Measurements from ENCODE around the gene UBAP1.

UBAP1 gene

GRCh38 chr9:34267660-34268059 lies 88.8 kb downstream of the UBAP1 start:
- no peak overlapping the region for H3K27ac ChIP-seq (replicated peaks)
- no peak for DNase-seq (ENCODE audit: low read depth in 1 of 2, low spot score in 1 of 2)
- no peak for TF ChIP-seq REST (IDR thresholded peaks at IDR 0.05; ENCODE audit: insufficient replicate concordance, low read depth)
- TF ChIP-seq GABPA (IDR thresholded peaks at IDR 0.05; ENCODE audit: low read depth) = no peak
- TF ChIP-seq POLR2AphosphoS5 (IDR thresholded peaks at IDR 0.05; ENCODE audit: low read depth) = no peak
- TF ChIP-seq CTCF (IDR thresholded peaks at IDR 0.05; ENCODE audit: insufficient read depth, low read length) = no peak
- TF ChIP-seq SPI1 (IDR thresholded peaks at IDR 0.05; ENCODE audit: borderline replicate concordance, low read depth) = no peak

GRCh38 chr9:34271265-34272006 lies 92.6 kb downstream of the UBAP1 start:
- no peak for DNase-seq (ENCODE audit: low read depth in 1 of 2, low spot score in 1 of 2)

More at GRCh38 chr9:34267660-34268059, 88.8 kb downstream of the UBAP1 start:
- Histone ChIP-seq H3K4me3 (replicated peaks; ENCODE audit: insufficient read depth, low read length) (no peak overlapping the region), H3K27me3 (ENCODE audit: insufficient read depth, poor library complexity, severe bottlenecking) (no peaks in the 10 kb centered on the region)

More at GRCh38 chr9:34271265-34272006, 92.6 kb downstream of the UBAP1 start:
- H3K27ac ChIP-seq (replicated peaks) = no peak overlapping the region
- H3K27me3 ChIP-seq (ENCODE audit: insufficient read depth, poor library complexity, severe bottlenecking) = no peaks in the 10 kb centered on the region
- H3K4me3 ChIP-seq (replicated peaks; ENCODE audit: insufficient read depth, low read length) = no peak overlapping the region
- TF ChIP-seq POLR2AphosphoS5 (IDR thresholded peaks at IDR 0.05; ENCODE audit: low read depth) = no peak
- no peak for TF ChIP-seq SPI1 (IDR thresholded peaks at IDR 0.05; ENCODE audit: borderline replicate concordance, low read depth)
- no peak for TF ChIP-seq REST (IDR thresholded peaks at IDR 0.05; ENCODE audit: insufficient replicate concordance, low read depth)
- TF ChIP-seq GABPA (IDR thresholded peaks at IDR 0.05; ENCODE audit: low read depth) = no peak
- TF ChIP-seq CTCF (IDR thresholded peaks at IDR 0.05; ENCODE audit: insufficient read depth, low read length) = no peak
